PFSK-1 (cell line): ENCODE measurements around the gene KCNK1.

ENCODE experiments used
- FOXP2 ChIP-seq: optimal IDR thresholded peaks from 2 replicates; pipeline ENCODE3; 2011; ENCODE audit warnings: borderline replicate concordance, control low read depth, inconsistent platforms; ENCODE audit not compliant: insufficient read depth; ENCODE audit errors: extremely low read length, extremely low read depth
- POLR2AphosphoS5 ChIP-seq: IDR thresholded peaks from 2 replicates; pipeline ENCODE4 v1.6.1; 2012; ENCODE audit warnings: low read depth, mild to moderate bottlenecking, control low read depth, low read length, moderate library complexity
- SIN3A ChIP-seq: IDR thresholded peaks from 2 replicates; pipeline ENCODE4 v1.6.1; 2012; ENCODE audit warnings: mild to moderate bottlenecking, low read length, moderate library complexity, borderline replicate concordance; ENCODE audit not compliant: insufficient read depth
- TAF1 ChIP-seq: IDR thresholded peaks from 2 replicates; pipeline ENCODE4 v1.6.1; 2012; ENCODE audit warnings: low read length, control low read depth, borderline replicate concordance; ENCODE audit not compliant: insufficient read depth
- TF ChIP-seq, protein P1 (sequence below), 2 experiments: IDR thresholded peaks; 2 replicates each; pipeline versions ENCODE4 v1.6.1 to v1.8.0; 2011 to 2012; ENCODE audit warnings: low read depth in 2 of 2, low read length in 2 of 2, control low read depth in 1 of 2, inconsistent platforms in 1 of 2, mild to moderate bottlenecking in 1 of 2, moderate library complexity in 1 of 2; ENCODE audit not compliant: insufficient read depth in 1 of 2

Gene KCNK1

DNA sequence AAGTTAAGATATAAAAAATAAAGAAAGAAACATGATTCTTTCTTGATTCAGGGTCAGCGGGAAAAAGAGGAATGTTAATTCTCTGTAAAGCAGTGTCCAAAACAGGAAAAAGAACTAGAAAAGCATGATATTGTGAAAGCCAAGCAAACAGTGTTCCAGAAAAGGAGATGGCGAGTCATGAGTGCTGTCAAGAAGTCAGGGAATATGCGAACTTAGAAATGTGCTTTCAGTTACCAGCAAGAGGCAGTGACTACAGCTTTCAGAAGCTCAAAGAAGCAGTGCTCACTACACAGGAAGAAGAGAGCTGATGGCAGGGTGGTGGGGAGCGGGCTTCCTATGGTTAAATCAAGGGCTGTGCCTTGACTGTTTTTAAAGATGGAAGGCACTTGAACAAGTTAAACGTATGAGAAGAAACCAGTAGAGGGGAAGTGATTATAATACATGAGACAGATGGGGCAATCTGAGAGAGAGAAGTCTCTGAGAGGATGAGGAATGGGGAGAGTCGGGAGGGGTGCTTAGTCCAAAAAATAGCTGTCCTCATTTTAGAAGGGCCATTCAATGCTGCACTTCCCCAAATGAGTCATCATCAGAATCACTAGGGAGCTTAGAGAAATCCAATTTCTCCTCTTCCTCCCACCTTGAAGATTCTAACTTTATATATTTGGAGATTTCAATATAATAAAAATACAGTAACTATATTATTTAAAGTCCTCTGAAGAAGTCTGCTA is 90.4 kb downstream of the KCNK1 start:
- TF ChIP-seq, protein P1, sequence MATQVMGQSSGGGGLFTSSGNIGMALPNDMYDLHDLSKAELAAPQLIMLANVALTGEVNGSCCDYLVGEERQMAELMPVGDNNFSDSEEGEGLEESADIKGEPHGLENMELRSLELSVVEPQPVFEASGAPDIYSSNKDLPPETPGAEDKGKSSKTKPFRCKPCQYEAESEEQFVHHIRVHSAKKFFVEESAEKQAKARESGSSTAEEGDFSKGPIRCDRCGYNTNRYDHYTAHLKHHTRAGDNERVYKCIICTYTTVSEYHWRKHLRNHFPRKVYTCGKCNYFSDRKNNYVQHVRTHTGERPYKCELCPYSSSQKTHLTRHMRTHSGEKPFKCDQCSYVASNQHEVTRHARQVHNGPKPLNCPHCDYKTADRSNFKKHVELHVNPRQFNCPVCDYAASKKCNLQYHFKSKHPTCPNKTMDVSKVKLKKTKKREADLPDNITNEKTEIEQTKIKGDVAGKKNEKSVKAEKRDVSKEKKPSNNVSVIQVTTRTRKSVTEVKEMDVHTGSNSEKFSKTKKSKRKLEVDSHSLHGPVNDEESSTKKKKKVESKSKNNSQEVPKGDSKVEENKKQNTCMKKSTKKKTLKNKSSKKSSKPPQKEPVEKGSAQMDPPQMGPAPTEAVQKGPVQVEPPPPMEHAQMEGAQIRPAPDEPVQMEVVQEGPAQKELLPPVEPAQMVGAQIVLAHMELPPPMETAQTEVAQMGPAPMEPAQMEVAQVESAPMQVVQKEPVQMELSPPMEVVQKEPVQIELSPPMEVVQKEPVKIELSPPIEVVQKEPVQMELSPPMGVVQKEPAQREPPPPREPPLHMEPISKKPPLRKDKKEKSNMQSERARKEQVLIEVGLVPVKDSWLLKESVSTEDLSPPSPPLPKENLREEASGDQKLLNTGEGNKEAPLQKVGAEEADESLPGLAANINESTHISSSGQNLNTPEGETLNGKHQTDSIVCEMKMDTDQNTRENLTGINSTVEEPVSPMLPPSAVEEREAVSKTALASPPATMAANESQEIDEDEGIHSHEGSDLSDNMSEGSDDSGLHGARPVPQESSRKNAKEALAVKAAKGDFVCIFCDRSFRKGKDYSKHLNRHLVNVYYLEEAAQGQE (IDR thresholded peaks at IDR 0.05; ENCODE audit: insufficient read depth in 1 of 2, low read depth in 2 of 2, low read length in 2 of 2) = no peak
- TF ChIP-seq SIN3A = no peak
- no peak for TF ChIP-seq FOXP2
- no peak for TF ChIP-seq TAF1
- no peak for TF ChIP-seq POLR2AphosphoS5

DNA sequence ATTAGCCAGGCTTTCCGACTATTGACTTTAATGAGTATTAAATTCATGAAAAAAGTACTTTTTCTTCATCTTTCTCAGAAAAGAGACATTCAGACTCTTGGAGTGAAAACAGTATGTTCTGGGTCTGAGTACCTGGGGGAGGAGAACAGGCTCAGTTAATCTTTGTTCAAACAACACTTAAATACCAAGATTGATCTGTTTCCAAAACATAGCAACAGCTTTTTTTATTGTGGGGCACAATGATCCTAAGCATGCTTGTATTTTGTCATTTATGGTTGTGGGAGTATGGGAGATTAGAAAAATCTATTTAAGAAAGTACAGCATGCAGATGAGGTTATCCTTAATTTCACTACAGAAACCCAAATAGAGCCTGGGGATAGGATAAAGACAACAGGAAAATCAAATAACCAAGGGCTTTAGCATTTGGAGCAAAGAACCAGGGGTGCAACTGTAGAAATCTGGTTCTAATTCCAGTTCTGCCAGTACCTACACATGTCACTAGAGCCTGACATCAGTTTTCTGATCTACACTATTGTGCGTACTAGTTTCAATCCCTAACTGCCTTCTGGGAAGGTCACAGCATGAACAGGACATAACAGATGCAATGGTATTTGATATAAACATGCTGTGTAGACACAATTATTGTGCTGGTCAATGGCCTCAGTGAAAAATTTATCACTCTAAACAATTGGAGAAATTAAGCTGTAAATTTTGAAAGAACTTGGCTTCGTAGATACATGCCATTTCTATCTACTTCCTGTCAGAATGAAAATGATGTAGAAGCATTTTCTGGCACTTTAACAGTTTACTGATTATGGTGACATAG is 91.2 kb downstream of the KCNK1 start:
- TF ChIP-seq POLR2AphosphoS5 = no peak
- TF ChIP-seq FOXP2 = no peak
- TF ChIP-seq TAF1 = no peak
- TF ChIP-seq, protein P1 (IDR thresholded peaks at IDR 0.05; ENCODE audit: insufficient read depth in 1 of 2, low read depth in 2 of 2, low read length in 2 of 2) = no peak
- TF ChIP-seq SIN3A = no peak

DNA sequence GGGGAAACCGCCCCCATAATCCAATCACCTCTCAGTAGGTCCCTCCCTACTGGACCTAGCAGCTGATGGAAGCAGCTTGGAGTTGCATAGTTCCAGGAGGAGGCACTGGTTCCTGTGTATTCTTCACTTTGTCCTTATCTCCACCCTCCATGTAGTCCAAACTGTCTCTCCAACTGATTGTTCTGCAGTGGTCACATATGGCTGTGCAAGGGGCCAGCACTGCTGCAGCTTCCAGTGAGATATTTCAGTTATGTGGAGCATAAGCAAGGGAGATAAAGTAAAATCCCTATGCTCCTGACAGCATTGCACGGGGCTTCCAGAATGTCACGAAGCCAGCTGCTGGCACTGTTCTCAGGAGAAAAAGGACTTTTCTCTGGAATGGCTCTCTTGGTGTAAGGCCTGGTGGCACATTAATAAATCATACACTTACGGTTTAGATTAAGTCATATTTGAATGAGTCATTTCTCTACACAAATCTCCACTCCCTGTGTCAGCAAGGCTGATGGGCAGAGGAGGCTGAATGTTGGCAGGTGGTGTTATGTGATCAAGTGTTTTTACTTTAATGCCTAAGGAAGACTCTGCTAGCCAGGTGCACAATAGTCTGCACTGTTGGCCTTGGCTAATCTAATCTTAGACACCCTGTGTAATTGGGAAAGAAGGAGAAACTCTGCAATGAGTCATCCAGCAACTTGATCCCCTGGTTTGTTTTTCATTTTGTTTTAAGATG is 93.4 kb downstream of the KCNK1 start:
- TF ChIP-seq TAF1 (no peak), FOXP2 (no peak), SIN3A (no peak), POLR2AphosphoS5 (no peak)
- TF ChIP-seq, protein P1 (IDR thresholded peaks at IDR 0.05; ENCODE audit: insufficient read depth in 1 of 2, low read depth in 2 of 2, low read length in 2 of 2) = no peak

DNA sequence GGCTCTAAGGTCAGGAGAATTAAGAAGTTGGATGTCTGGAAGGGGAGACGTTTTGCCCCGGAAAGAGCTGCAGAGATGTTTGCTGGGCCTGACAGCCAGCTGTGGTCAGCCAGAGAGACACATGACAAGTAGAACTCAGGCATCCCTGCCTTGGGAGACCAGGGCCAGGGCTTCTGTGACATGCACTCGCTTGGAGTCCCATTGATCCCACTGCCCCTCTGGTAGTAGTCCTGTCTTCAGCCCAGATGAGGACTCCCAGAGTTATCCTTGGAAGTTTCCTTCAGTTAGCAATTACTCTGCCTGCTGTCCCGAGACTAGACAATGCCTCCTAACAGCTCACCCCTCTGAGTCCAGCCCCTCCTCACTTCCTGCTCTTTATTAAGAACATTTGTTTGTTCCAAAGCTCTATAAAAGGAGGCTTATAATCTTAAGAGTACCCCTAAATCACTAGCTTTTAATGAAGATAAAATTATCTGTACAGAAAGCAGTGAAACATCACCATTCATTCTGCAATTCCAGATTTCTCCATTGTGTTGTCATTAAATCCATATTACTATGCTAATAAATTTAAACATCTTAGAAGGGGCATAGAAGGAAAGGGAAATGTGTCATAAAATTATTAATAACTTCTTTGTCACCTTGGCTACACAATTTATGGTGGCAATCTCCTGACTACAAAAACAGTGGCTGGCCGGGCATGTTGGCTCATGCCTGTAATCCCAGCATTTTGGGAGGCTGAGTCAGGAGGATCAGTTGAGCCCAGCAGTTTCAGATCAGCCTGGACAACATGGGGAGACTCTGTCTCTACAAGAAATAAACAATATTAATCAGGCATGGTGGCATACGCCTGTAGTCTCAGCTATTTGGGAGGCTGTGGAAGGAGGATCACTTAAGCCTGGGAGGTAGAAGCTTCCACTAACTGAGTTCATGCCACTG is 94.2 kb downstream of the KCNK1 start:
- TF ChIP-seq SIN3A (no peak), FOXP2 (no peak), POLR2AphosphoS5 (no peak), TAF1 (no peak)
- TF ChIP-seq, protein P1 (IDR thresholded peaks at IDR 0.05; ENCODE audit: insufficient read depth in 1 of 2, low read depth in 2 of 2, low read length in 2 of 2) = no peak
